Stimulated activated CD8-positive, alpha-beta memory T cell treated with anti-CD3 and anti-CD28 coated beads, Interleukin-12 subunit alpha, Interleukin-12 subunit beta, amount 100 ng/mL, for 1 hour (primary cell): ENCODE results near the gene MRPL33.
"Not testable (repeated sequence)": the region's sequence is repeated elsewhere in the genome, so short reads cannot be mapped to it uniquely, and the experiment has no call there.

Experiments
- DNase-seq: peaks from one replicate; pipeline ENCODE4 v3.0.0-alpha.2; 2020; ENCODE audit warnings: low read depth

MRPL33 gene

DNA sequence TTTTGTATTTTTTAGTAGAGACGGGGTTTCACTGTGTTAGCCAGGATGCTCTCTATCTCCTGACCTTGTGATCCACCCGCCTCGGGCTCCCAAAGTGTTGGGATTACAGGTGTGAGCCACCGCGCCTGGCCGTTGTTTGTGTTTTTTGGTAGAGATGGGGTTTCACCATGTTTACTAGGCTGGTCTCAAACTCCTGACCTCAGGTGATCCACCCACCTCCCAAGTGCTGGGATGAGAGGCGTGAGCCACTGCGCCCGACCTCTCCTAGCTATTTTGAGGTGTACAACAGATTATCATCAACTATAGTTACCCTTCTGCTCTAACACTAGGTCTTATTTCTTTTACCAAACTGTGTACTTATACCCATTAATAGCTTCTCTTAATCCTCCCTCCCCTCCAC is 28.9 kb upstream of the MRPL33 start:
- no peak for DNase-seq

GRCh38 chr2:27745494-27745893 is 26.0 kb upstream of the MRPL33 start:
- DNase-seq = not testable (repeated sequence)

GRCh38 chr2:27746325-27746724 is 25.2 kb upstream of the MRPL33 start:
- DNase-seq = no peak

- no peak for DNase-seq
These were observed 23.6 kb upstream of the MRPL33 start for GRCh38 chr2:27747827-27748352.

GRCh38 chr2:27748803-27749554 is 22.5 kb upstream of the MRPL33 start:
- not testable (repeated sequence) for DNase-seq

DNA sequence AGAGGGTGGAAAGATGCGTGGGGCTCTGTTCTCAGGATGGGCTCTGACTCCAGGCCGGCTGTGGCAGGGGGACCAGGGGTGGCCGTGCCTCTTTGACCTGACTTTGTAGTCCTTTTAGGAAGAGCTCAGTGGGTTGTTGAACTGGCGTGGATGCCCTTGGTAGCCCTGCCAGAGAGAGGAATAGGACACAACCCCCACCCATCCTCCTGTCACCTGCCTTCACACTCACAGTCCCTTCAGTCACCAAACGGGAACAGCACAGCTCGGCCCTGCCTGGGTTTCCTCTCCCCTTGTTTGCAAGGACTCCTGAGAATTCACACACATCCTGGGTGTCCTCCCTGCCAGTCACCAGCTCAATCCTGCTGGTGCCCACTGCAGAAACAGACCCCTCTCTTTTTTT is 20.1 kb upstream of the MRPL33 start:
- no peak for DNase-seq

DNA sequence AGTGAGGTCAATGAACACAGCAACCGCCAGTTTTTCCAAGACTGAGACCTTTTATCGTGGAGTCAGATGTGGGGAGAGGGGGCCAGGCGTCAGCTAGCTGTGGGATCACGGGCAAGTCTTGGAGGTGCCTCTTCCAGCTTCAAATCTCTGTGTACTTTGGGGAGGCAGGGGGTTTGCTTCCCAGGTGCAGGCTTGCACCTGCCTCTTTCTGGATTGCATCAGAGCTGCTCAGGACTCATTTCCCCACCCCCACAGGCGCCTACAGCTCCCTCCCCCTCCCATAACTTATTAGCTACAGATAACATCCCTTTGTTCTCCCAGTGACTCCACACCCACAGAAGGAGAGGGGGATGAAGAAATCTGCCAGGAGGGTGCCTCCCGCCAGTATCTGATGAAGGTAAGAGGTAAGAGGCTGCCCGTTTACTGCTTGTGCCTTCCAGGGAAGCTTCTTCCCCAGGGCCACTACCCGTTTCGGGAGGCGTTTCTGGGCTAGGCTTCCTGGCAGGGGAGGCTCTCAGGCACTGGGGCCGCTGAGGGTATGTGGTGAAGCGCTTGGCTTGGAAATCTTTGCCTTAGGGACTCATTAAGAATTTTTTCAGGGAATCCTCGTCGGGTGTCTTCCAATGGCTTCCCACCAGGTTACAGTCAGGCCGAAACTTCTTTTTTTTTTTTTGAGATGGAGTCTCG is 18.8 kb upstream of the MRPL33 start:
- DNase-seq = no peak

GRCh38 chr2:27754138-27754588 is 17.4 kb upstream of the MRPL33 start:
- peak; percentile 44 for DNase-seq

GRCh38 chr2:27754831-27755230 is 16.7 kb upstream of the MRPL33 start:
- DNase-seq = no peak

GRCh38 chr2:27756091-27756490 is 15.4 kb upstream of the MRPL33 start:
- DNase-seq = no peak

GRCh38 chr2:27756544-27757498 is 14.7 kb upstream of the MRPL33 start:
- DNase-seq = no peak

GRCh38 chr2:27762951-27763906 is 8.3 kb upstream of the MRPL33 start:
- no peak for DNase-seq

- DNase-seq = no peak
These were observed 7.6 kb upstream of the MRPL33 start for GRCh38 chr2:27763907-27764267.

DNA sequence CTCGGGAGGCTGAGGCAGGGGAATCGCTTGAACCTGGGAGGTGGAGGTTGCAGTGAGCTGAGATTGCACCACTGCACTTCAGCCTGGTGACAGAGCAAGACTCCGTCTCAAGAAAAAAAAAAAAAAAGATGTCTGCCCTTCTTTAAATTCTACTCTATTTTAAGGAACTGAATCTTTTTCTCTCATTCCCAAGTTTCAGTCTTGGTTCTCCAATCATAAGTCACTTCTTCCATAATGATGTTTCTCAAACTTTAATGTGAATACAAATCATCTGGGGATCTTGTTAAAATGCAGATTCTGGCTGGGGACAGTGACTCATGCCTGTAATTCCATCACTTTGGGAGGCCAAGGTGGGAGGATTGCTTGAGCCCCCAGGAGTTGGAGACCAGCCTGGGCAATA is 7.0 kb upstream of the MRPL33 start:
- not testable (repeated sequence) for DNase-seq

- peak; percentile 33 for DNase-seq
These were observed 5.8 kb upstream of the MRPL33 start for GRCh38 chr2:27765621-27766286.

GRCh38 chr2:27766287-27766661 is 5.2 kb upstream of the MRPL33 start:
- DNase-seq = no peak

- DNase-seq = no peak
These were observed 344 bp upstream of the MRPL33 start for GRCh38 chr2:27771202-27771547.

- DNase-seq = no peak
These were observed 1.3 kb downstream of the MRPL33 start for GRCh38 chr2:27772804-27773203.

GRCh38 chr2:27773959-27774358 is 2.4 kb downstream of the MRPL33 start:
- DNase-seq = no peak

DNA sequence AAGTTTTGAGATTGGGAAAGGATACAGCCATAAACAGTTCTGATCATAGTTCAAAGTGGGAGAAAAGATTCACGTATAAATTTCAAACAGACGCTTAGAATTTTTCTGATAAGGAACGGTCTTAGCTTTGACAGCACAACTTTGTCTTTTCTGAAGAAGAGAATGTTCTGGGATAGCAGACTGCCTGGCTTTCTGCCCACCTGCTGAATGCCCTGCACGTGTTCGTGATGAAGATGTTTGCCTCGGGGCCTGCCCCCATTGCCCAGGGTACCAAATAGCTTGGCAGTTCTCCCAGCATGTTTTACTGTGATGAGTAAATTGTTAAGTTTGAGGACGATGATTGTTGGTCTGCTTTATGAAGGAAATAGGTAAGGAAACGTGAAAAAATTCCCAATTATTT is 4.6 kb downstream of the MRPL33 start:
- DNase-seq = no peak

DNA sequence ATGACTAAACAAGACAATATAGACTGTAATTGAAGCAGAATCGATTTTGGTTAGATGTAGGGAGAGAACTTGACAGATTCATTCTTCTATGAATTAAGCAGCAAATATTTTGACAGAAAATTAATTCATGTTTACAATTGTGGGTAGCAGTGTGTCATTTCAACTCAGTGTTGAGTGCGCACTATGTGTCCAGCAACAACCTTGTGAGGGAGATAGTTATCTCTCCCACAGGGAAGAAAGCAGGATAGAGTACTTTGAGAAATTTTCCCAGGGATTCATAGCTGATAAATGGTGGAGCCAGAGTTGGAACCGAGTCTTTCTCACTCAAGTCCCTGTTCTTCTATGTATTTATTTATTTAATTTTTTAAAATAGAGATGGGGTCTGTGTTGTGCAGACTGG is 5.2 kb downstream of the MRPL33 start:
- DNase-seq = no peak
